Raji (cell line): Measurements from ENCODE around the gene ALPK1.
A peak's percentile ranks its signal among the peaks of the same experiment; 100 is the strongest.

Experiments
- POLR2A ChIP-seq: IDR thresholded peaks from 2 replicates; pipeline ENCODE4 v1.6.1; 2011; ENCODE audit warnings: low read depth, low read length, control low read depth; ENCODE audit not compliant: insufficient read depth

The ALPK1 gene

GRCh38 chr4:112348488-112349158 is 51.5 kb downstream of the ALPK1 start:
- TF ChIP-seq POLR2A, result no peak

- no peak for TF ChIP-seq POLR2A
Measured at GRCh38 chr4:112352736-112353135, 55.6 kb downstream of the ALPK1 start.

GRCh38 chr4:112355662-112356061 is 58.5 kb downstream of the ALPK1 start:
- TF ChIP-seq POLR2A, result no peak

GRCh38 chr4:112357453-112357852 is 60.3 kb downstream of the ALPK1 start:
- no peak for TF ChIP-seq POLR2A

DNA sequence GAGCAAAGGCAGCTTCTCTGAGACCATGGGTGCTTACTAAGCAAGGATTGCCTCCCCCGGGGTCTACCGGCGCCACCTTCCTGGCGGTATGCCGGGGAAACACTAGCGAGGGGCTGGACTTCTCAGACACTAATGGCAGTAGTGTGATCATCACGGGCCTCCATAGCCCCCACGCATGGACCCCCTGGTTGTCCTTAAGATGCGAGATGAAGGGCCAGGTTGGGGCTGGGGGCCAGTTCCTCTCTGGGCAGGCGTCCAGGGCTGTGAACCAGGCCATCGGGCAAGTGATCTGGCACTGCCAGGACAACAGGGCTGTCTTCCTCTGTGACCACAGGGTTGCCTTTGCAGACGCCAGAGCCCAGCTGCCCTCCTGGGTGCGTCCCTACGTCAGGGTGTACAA is 60.7 kb downstream of the ALPK1 start:
- no peak for TF ChIP-seq POLR2A

- TF ChIP-seq POLR2A, result no peak
Measured at GRCh38 chr4:112358415-112358814, 61.2 kb downstream of the ALPK1 start.

DNA sequence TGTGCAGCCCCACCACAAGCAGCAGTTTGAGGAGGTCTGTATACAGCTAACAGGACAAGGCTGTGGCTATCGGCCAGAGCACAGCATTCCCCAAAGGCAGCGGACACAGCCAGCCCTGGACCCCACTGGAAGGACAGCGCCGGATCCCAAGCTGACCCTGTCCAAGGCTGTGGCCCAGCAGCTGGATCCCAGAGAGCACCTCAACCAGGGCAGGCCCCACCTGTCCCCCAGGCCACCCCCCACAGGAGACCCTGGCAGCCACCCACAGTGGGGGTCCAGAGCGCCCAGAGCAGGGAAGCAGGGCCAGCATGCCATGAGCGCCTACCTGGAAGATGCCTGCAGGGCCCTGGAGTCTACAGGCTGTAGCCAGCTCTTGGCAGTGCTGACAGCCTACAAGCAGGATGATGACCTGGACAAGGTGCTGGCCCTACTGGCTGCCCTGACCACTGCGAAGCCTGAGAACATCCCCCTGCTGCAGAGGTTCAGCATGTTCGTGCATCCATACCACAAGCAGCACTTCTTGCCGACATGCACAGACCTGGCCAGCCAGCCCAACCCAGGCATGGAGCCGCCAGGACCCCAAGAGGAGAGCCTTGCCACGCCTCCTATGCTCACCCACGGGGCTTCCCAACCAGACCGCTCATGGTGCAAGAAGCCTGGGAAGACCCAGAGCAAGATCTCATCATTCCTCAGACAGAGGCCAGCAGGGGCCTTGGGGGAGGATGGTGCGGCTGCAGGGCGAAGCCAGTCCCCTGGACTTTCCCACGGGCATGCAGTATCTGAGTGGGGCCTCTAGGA is 62.0 kb downstream of the ALPK1 start:
- TF ChIP-seq POLR2A, result no peak

GRCh38 chr4:112361181-112361791 is 64.1 kb downstream of the ALPK1 start:
- peak; percentile 29; the same call in 1 of the 2 replicates for TF ChIP-seq POLR2A

DNA sequence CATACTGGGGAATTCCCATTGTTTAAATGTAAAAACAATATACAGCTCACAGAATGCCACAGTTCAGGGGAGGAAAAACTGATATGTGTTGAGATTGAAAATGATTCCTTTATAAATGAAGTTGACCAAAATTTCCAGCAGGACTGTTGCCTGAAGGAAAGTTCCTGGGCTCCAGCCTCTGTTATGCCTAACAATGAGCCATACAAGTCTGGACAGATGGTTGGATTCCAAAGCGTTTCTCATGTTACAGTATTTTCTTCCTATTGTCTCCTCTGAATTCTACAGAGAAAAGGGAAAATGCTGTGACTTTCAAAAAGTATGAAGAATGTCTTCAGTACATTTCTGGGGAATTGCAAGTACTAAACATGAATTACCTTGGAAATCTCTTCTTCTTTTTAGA is 73.3 kb downstream of the ALPK1 start:
- no peak for TF ChIP-seq POLR2A

DNA sequence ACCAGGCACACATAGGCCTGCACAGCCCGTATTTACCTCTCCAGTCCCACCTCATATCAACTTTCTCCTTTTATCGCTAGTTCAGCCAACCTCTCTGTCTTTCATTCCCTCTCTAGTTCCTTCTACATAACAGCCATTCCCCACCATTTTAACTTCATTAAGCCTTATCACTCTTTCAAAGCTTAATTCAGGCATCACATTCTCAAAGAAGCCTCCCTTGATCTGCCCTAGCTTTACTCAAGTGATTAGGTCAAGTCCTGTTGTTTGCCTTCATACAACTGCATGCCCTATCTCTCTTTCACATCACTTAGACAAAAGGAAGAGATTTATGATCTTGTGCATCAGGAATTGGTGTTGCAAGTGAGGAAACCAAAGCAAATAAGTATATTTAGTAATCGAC is 74.2 kb downstream of the ALPK1 start:
- TF ChIP-seq POLR2A, result no peak

- TF ChIP-seq POLR2A, result no peak
Measured at GRCh38 chr4:112374850-112375249, 77.7 kb downstream of the ALPK1 start.

- no peak for TF ChIP-seq POLR2A
Measured at GRCh38 chr4:112377171-112377570, 80.0 kb downstream of the ALPK1 start.

DNA sequence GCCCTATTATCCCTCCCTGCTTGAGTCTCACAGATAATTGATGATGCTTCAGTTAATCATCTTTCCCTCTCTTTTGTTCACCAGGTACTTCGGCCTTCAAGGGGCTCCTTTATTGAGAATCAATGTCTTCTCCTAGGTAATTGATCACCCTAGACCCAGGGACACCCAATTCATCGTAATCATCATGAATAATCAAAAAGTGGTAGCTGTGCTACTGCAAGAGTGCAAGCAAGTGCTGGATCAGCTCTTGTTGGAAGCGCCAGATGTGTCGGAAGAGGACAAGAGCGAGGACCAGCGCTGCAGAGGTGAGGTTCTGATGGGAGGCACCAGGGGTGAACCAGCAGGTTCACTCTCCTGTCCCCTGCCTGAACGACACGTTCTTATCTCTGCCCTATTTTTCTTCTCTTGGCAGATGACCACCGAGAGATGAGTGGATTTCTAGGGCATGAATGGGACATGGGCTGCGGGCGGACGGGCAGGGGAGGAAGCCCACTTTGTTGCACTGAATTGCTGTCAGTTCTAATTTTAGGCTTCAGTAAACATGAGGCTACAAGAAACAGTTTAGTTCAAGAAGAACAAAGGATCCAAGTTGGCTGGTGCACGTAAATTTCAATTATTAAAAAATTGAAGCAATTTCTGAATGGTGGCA is 80.5 kb downstream of the ALPK1 start:
- no peak for TF ChIP-seq POLR2A

GRCh38 chr4:112378243-112378620 is 81.1 kb downstream of the ALPK1 start:
- no peak for TF ChIP-seq POLR2A

GRCh38 chr4:112378858-112379257 is 81.7 kb downstream of the ALPK1 start:
- no peak for TF ChIP-seq POLR2A

DNA sequence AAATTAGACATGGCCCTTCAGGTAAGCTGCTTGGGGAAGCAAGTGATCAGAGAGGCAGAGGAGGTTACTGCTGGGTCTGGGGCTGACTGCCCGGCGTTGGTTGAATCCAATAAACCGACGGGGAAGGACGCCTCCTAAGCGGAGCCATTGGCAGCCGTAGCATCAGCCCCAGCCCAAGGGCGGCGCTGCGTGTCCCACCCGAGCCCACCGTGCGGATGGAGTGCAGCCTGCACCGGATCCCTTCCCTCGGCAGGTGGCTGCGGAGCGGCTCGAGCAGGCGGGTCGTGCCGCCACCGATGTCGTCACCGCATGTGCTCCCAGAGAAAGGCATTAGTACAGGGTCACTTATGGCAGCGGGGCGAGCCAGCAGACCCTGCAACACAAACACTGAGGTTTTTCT is 82.1 kb downstream of the ALPK1 start:
- TF ChIP-seq POLR2A, result no peak

- TF ChIP-seq POLR2A, result no peak
Measured at GRCh38 chr4:112381996-112382692, 85.0 kb downstream of the ALPK1 start.
